GM12891 (cell line): ENCODE measurements around the gene ZNF32.

Source experiments
- POLR2A ChIP-seq: IDR thresholded peaks from 2 replicates; pipeline ENCODE4 v1.6.1; 2011; ENCODE audit warnings: low read depth, low read length, control low read depth
- TAF1 ChIP-seq: IDR thresholded peaks from 2 replicates; pipeline ENCODE4 v1.6.1; 2011; ENCODE audit warnings: low read depth, low read length, control low read depth

GRCh38 chr10:43669386-43669785 lies 20.7 kb upstream of the ZNF32 start:
- TF ChIP-seq POLR2A, result no peak
- TF ChIP-seq TAF1, result no peak
